Measurements from ENCODE around the gene LIMCH1. TPM values are rescaled to one million over a fixed set of nuclear protein-coding genes. Genes with fewer than 3 reads are reported as not detected.

LIMCH1 gene
- total and polyA plus RNA-seq, 11 donors, result 50.9 to 345 (median 233) TPM

- intact Hi-C loops (cut with DNase I), result loop anchor here (5.0 to 10.0 kb wide), 10 partner anchors 76 to 251 kb away; no protein-coding TSS in a partner anchor
- H3K4me1 ChIP-seq, result peaks cover 0 to 96% (median 67%) of the 10 kb centered on the region in 12 donors
- H3K27ac ChIP-seq, result peak overlapping the region in 10 of 12 donors; percentile 43 to 81 (median 69)
- DNase-seq, result no peak
- H3K9me3 ChIP-seq, result no peaks in the 10 kb centered on the region
- no peaks in the 10 kb centered on the region for H3K27me3 ChIP-seq
- TF ChIP-seq POLR2A (IDR thresholded peaks at IDR 0.05) (no peak), CTCF (IDR thresholded peaks at IDR 0.05) (no peak)
- peak overlapping the region in 2 of 12 donors; percentile 9 to 22 for H3K4me3 ChIP-seq
- H3K36me3 ChIP-seq, result no peaks in the 10 kb centered on the region
- peak in 1 of 4 donors; percentile 29 for ATAC-seq
- WGBS, 4 donors, result 27 to 44% (median 30%) methylated on average over 6 of the region's 6 CpGs
Observed at GRCh38 chr4:41535911-41536371, 2.0 kb upstream of the LIMCH1 start.

GRCh38 chr4:41537292-41537890 is 566 bp upstream of the LIMCH1 start:
- ATAC-seq (no peak), DNase-seq (no peak)
- Histone ChIP-seq H3K27ac (peak overlapping the region in 11 of 12 donors; percentile 82 to 95 (median 89)), H3K9me3 (no peaks in the 10 kb centered on the region), H3K36me3 (no peaks in the 10 kb centered on the region), H3K4me3 (peak overlapping the region in 1 of 12 donors; percentile 51), H3K27me3 (no peaks in the 10 kb centered on the region), H3K4me1 (peaks cover 0 to 99% (median 79%) of the 10 kb centered on the region in 12 donors)
- WGBS, 4 donors, result 80 to 88% (median 84%) methylated on average over 1 of the region's 1 CpG
- no peak for TF ChIP-seq CTCF (IDR thresholded peaks at IDR 0.05)
- no peak for TF ChIP-seq POLR2A (IDR thresholded peaks at IDR 0.05)
- intact Hi-C loops (cut with DNase I), result loop anchor here (5.0 to 10.0 kb wide), 10 partner anchors 75 to 253 kb away; no protein-coding TSS in a partner anchor

- 12 to 16% (median 14%) methylated on average over 8 to 12 of the region's 12 CpGs for WGBS, 4 donors
- TF ChIP-seq CTCF (IDR thresholded peaks at IDR 0.05) (no peak), POLR2A (IDR thresholded peaks at IDR 0.05) (no peak)
- Histone ChIP-seq H3K36me3 (no peaks in the 10 kb centered on the region), H3K27ac (peak overlapping the region; percentile 75 to 95 (median 88)), H3K27me3 (no peaks in the 10 kb centered on the region), H3K9me3 (no peaks in the 10 kb centered on the region), H3K4me1 (peaks cover 0 to 99% (median 74%) of the 10 kb centered on the region in 12 donors), H3K4me3 (peak overlapping the region; percentile 7 to 51 (median 33))
- DNase-seq, result peak in 4 of 5 donors; percentile 26 to 61 (median 40)
- ATAC-seq, result peak; percentile 40 to 77 (median 64)
- intact Hi-C loops (cut with DNase I), result loop anchor here (2.0 to 10.0 kb wide), 12 partner anchors 73 to 254 kb away; no protein-coding TSS in a partner anchor
Observed at GRCh38 chr4:41538887-41539498, 1.0 kb downstream of the LIMCH1 start.

GRCh38 chr4:41539711-41540110 is 1.8 kb downstream of the LIMCH1 start:
- intact Hi-C loops (cut with DNase I), result loop anchor here (2.0 to 10.0 kb wide), 13 partner anchors 38 to 255 kb away; no protein-coding TSS in a partner anchor
- Histone ChIP-seq H3K4me3 (peak overlapping the region in 9 of 12 donors; percentile 26 to 51 (median 39)), H3K27me3 (no peaks in the 10 kb centered on the region), H3K27ac (peak overlapping the region; percentile 75 to 95 (median 88)), H3K4me1 (peaks cover 0 to 99% (median 75%) of the 10 kb centered on the region in 12 donors), H3K36me3 (no peaks in the 10 kb centered on the region), H3K9me3 (no peaks in the 10 kb centered on the region)
- DNase-seq (no peak), ATAC-seq (no peak)
- TF ChIP-seq POLR2A (IDR thresholded peaks at IDR 0.05), result no peak
- TF ChIP-seq CTCF (IDR thresholded peaks at IDR 0.05), result no peak
